IMR-90 (cell line): ENCODE results near the gene ACADS. TPM values are rescaled to one million over a fixed set of nuclear protein-coding genes. Genes with fewer than 3 reads are reported as not detected.

ENCODE experiments used
- ATAC-seq: fragments of 200-7000 bp; cut with Tn5 transposase; 2 replicates; pipeline ENCODE4 v1.9.1; 2020; ENCODE audit warnings: low read depth, mild to moderate bottlenecking, moderate library complexity
- BruUV-seq: library from RNA; stranded (reverse); fragments of 400-500 nt; replicated peaks from 2 replicates; lab custom pipeline; 2021; lab: Mats Ljungman, UMichigan
- CTCF ChIA-PET: fragments of 300-600 bp; formaldehyde crosslinking; extraction: SDS; loops from one replicate; lab custom pipeline; 2021; ENCODE audit warnings: antibody characterized with exemption; lab: Yijun Ruan, JAX
- POLR2A ChIA-PET: fragments of 300-600 bp; sonication (Branson Sonifier 250); formaldehyde crosslinking; loops from one replicate; lab custom pipeline; 2022; ENCODE audit warnings: antibody characterized with exemption; ENCODE audit not compliant: unreplicated experiment; lab: Charles Lee
- DNase-seq: peaks from one replicate; pipeline ENCODE4 v3.0.0; 2013
- H2AFZ ChIP-seq: replicated peaks from 2 replicates; pipeline ENCODE3; 2013; ENCODE audit warnings: low read length, mild to moderate bottlenecking; ENCODE audit not compliant: poor library complexity
- H2AK5ac ChIP-seq: 2 replicates; pipeline ENCODE4 v1.6.1; 2013; ENCODE audit warnings: low read depth, low read length, inconsistent platforms
- H2AK9ac ChIP-seq: replicated peaks from 2 replicates; pipeline ENCODE3; 2013; ENCODE audit warnings: mild to moderate bottlenecking, low read depth, low read length, moderate library complexity; ENCODE audit not compliant: poor library complexity
- H2BK120ac ChIP-seq: 2 replicates; pipeline ENCODE4 v1.6.1; 2013; ENCODE audit warnings: low read depth, low read length, inconsistent platforms
- H2BK15ac ChIP-seq: 3 replicates; pipeline ENCODE4 v1.6.1; 2013; ENCODE audit warnings: low read depth, low read length, inconsistent platforms
- H2BK20ac ChIP-seq: 2 replicates; pipeline ENCODE4 v1.6.1; 2013; ENCODE audit warnings: low read depth, mild to moderate bottlenecking, inconsistent platforms, low read length, moderate library complexity
- H2BK5ac ChIP-seq: 2 replicates; pipeline ENCODE4 v1.6.1; 2013; ENCODE audit warnings: mild to moderate bottlenecking, low read depth, low read length, inconsistent platforms; ENCODE audit not compliant: poor library complexity, severe bottlenecking
- H3K14ac ChIP-seq: replicated peaks from 2 replicates; pipeline ENCODE4 v1.6.1; 2013; ENCODE audit warnings: low read depth, low read length, inconsistent platforms
- H3K18ac ChIP-seq: 2 replicates; pipeline ENCODE4 v1.6.1; 2013; ENCODE audit warnings: low read depth, low read length, control low read depth
- H3K23ac ChIP-seq: 2 replicates; pipeline ENCODE4 v1.6.1; 2013; ENCODE audit warnings: low read depth, low read length, inconsistent platforms
- H3K27ac ChIP-seq: 2 replicates; pipeline ENCODE4 v1.5.1; 2013; ENCODE audit warnings: mild to moderate bottlenecking, control low read depth, low read length; ENCODE audit not compliant: insufficient read depth
- H3K27me3 ChIP-seq: 2 replicates; pipeline ENCODE4 v1.6.1; 2013; ENCODE audit warnings: low read length; ENCODE audit not compliant: control insufficient read depth, insufficient read depth
- H3K36me3 ChIP-seq: 2 replicates; pipeline ENCODE4 v1.6.1; 2013; ENCODE audit warnings: low read length, mixed read lengths; ENCODE audit not compliant: control insufficient read depth, insufficient read depth
- H3K4ac ChIP-seq: 2 replicates; pipeline ENCODE4 v1.6.1; 2013; ENCODE audit warnings: low read depth, low read length, inconsistent platforms
- H3K4me1 ChIP-seq: 2 replicates; pipeline ENCODE4 v1.6.1; 2013; ENCODE audit warnings: low read length, mixed read lengths; ENCODE audit not compliant: control insufficient read depth, insufficient read depth
- H3K4me2 ChIP-seq: 2 replicates; pipeline ENCODE4 v1.6.1; 2013; ENCODE audit warnings: low read depth, mild to moderate bottlenecking, control low read depth, low read length, moderate library complexity
- H3K4me3 ChIP-seq: 2 replicates; pipeline ENCODE4 v1.5.1; 2013; ENCODE audit warnings: low read depth, mild to moderate bottlenecking, control low read depth, low read length, moderate library complexity; ENCODE audit not compliant: insufficient read depth
- H3K56ac ChIP-seq: 2 replicates; pipeline ENCODE4 v1.6.1; 2013; ENCODE audit warnings: low read length, inconsistent platforms; ENCODE audit not compliant: insufficient read depth; ENCODE audit errors: extremely low read depth
- H3K79me1 ChIP-seq, 2 experiments: 2 replicates each; pipeline ENCODE4 v1.6.1; 2013; ENCODE audit warnings: low read length in 2 of 2, inconsistent platforms in 1 of 2, low read depth in 1 of 2
- H3K9ac ChIP-seq: 2 replicates; pipeline ENCODE4 v1.6.1; 2013; ENCODE audit warnings: low read depth, low read length, control low read depth
- H3K9me1 ChIP-seq: 2 replicates; pipeline ENCODE4 v1.6.1; 2013; ENCODE audit warnings: low read length, inconsistent platforms; ENCODE audit not compliant: insufficient read depth
- H3K9me3 ChIP-seq: 2 replicates; pipeline ENCODE4 v1.6.1; 2013; ENCODE audit warnings: low read length; ENCODE audit not compliant: control insufficient read depth, insufficient read depth
- H4K20me1 ChIP-seq: 2 replicates; pipeline ENCODE4 v1.6.1; 2013; ENCODE audit warnings: low read length, inconsistent platforms; ENCODE audit not compliant: insufficient read depth
- H4K5ac ChIP-seq: 2 replicates; pipeline ENCODE4 v1.6.1; 2013; ENCODE audit warnings: mild to moderate bottlenecking, low read depth, low read length, control low read depth
- H4K8ac ChIP-seq, 2 experiments: 2 replicates each; pipeline ENCODE4 v1.6.1; 2013; ENCODE audit warnings: low read depth in 2 of 2, low read length in 2 of 2, control low read depth in 1 of 2, inconsistent platforms in 1 of 2
- H4K91ac ChIP-seq: 2 replicates; pipeline ENCODE4 v1.6.1; 2013; ENCODE audit warnings: low read depth, low read length, inconsistent platforms; ENCODE audit not compliant: insufficient read depth
- BHLHE40 ChIP-seq: fragments of 150-350 bp; IDR thresholded peaks from 2 replicates; pipeline ENCODE4 v1.6.1; 2016; ENCODE audit warnings: mild to moderate bottlenecking, low read depth, low read length
- CEBPB ChIP-seq: IDR thresholded peaks from 2 replicates; pipeline ENCODE4 v1.6.1; 2012; ENCODE audit warnings: low read depth, low read length, improper control_type of control experiment
- CHD1 ChIP-seq: IDR thresholded peaks from 2 replicates; pipeline ENCODE4 v1.6.1; 2012; ENCODE audit warnings: low read depth, low read length, improper control_type of control experiment
- FOS ChIP-seq: fragments of 150-350 bp; IDR thresholded peaks from 2 replicates; pipeline ENCODE4 v1.6.1; 2016; ENCODE audit warnings: low read depth, low read length
- MAFK ChIP-seq: IDR thresholded peaks from 2 replicates; pipeline ENCODE4 v1.6.1; 2012; ENCODE audit warnings: low read depth, low read length, improper control_type of control experiment
- MAZ ChIP-seq: IDR thresholded peaks from 2 replicates; pipeline ENCODE4 v1.6.1; 2012; ENCODE audit warnings: low read depth, mild to moderate bottlenecking, low read length, improper control_type of control experiment, moderate library complexity, borderline replicate concordance
- MXI1 ChIP-seq: IDR thresholded peaks from 2 replicates; pipeline ENCODE4 v1.6.1; 2012; ENCODE audit warnings: low read depth, mild to moderate bottlenecking, low read length, moderate library complexity, borderline replicate concordance
- NFE2L2 ChIP-seq: fragments of 150-350 bp; IDR thresholded peaks from 2 replicates; pipeline ENCODE4 v1.6.1; 2016; ENCODE audit warnings: low read depth, mild to moderate bottlenecking, low read length
- POLR2A ChIP-seq: IDR thresholded peaks from 2 replicates; pipeline ENCODE4 v1.6.1; 2012; ENCODE audit warnings: mild to moderate bottlenecking, low read depth, low read length
- RAD21 ChIP-seq: IDR thresholded peaks from 2 replicates; pipeline ENCODE4 v1.6.1; 2012; ENCODE audit warnings: low read length, improper control_type of control experiment
- RCOR1 ChIP-seq: IDR thresholded peaks from 2 replicates; pipeline ENCODE4 v1.6.1; 2012; ENCODE audit warnings: mild to moderate bottlenecking, low read length, improper control_type of control experiment; ENCODE audit not compliant: insufficient replicate concordance
- RFX5 ChIP-seq: IDR thresholded peaks from 2 replicates; pipeline ENCODE4 v1.8.0; 2012; ENCODE audit warnings: low read depth, mild to moderate bottlenecking, low read length, moderate library complexity
- SMC3 ChIP-seq: fragments of 150-350 bp; IDR thresholded peaks from 2 replicates; pipeline ENCODE4 v1.6.1; 2016; ENCODE audit warnings: low read depth, mild to moderate bottlenecking, antibody characterized with exemption, low read length, moderate library complexity
- WGBS, 2 experiments: methylation state at CpG; one replicate each; pipeline versions ENCODE4 v1.1.5 to v1.1.7; 2013; ENCODE audit warnings: missing lambda C conversion rate in 2 of 2; ENCODE audit not compliant: insufficient read length in 1 of 2; ENCODE audit errors: extremely low coverage in 2 of 2; 5-methylcytosine and 5-hydroxymethylcytosine counted together
- dilution Hi-C: fragments of 300-500 bp; cut with HindIII; formaldehyde crosslinking; loops from one replicate; pipeline ENCODE4 v1.14.3; 2018; ENCODE audit warnings: low sequenced_read_pairs; ENCODE audit not compliant: unreplicated experiment
- in situ Hi-C: fragments of 300-500 bp; cut with MboI; formaldehyde crosslinking; loops from 3 replicates; pipeline ENCODE4 v1.14.3; 2019; ENCODE audit warnings: low sequenced_read_pairs, inconsistent platforms, mixed read lengths
- intact Hi-C: fragments of 100-400 bp; cut with micrococcal nuclease; formaldehyde crosslinking; loops from 2 replicates; pipeline ENCODE4 v1.10.0; 2022
- polyA plus RNA-seq, 3 experiments: library from polyadenylated mRNA; depleted of rRNA; stranded (reverse); fragments of >200 nt; gene quantifications; 2 replicates each; pipeline ENCODE4 v1.2.3, GENCODE V29; 2012; ENCODE audit warnings: low replicate concordance in 1 of 3
- total RNA-seq: library from RNA; depleted of rRNA; stranded (reverse); fragments of >200 nt; gene quantifications from 2 replicates; pipeline ENCODE4 v1.2.3, GENCODE V29; 2012
- TF ChIP-seq, protein P1 (sequence below): conservative IDR thresholded peaks from 2 replicates; pipeline ENCODE4 v1.5.1; 2012; ENCODE audit warnings: mild to moderate bottlenecking, low read depth, low read length, improper control_type of control experiment
- TF ChIP-seq, protein P2 (sequence below): fragments of 150-350 bp; IDR thresholded peaks from 2 replicates; pipeline ENCODE4 v1.6.1; 2017; ENCODE audit warnings: mild to moderate bottlenecking, antibody characterized with exemption, low read length, low read depth
- TF ChIP-seq, protein P3 (sequence below): fragments of 150-350 bp; IDR thresholded peaks from 2 replicates; pipeline ENCODE4 v1.6.1; 2016; ENCODE audit warnings: low read depth, mild to moderate bottlenecking, low read length, moderate library complexity, borderline replicate concordance

The ACADS gene
- total and polyA plus RNA-seq, 2 of the 4 experiments (the other 2 are of a cell fraction) = 2.9 to 5.5 TPM

DNA sequence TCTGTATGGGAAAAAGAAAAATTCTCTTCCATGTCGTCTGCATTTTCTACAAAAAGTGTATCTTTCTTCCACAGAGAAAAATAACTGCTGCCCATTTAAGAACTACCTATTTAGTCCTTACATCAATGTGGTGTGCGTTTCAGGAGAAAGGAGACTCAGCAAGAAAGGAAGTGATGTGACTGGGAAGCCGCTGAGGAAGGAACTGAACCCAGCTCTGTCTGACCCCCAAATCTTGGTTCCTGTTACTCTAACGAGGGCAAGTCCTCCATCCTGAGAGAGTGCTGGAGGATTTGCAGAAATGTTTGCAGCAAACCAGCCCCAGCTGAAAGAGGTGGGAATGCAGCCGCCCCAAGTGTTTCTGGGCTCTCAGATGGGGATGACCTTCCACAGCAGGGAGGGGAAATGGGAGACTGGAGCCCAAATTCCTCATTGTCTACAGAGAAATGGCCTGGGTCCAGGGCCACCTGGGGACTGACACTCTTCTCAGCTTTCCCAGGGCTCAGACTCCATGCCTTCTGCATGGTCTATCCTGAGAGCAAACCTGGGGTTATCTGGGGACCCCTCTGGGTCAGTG is 45.4 kb upstream of the ACADS start:
- Histone ChIP-seq H2BK20ac (no peak overlapping the region), H2BK120ac (no peak overlapping the region), H3K18ac (no peak overlapping the region), H3K9me1 (no peaks in the 10 kb centered on the region), H3K14ac (no peak overlapping the region), H2AFZ (no peak overlapping the region), H3K79me1 (no peaks in the 10 kb centered on the region), H4K8ac (no peak overlapping the region), H2BK5ac (no peak overlapping the region), H2AK5ac (no peak overlapping the region), H3K4ac (no peak overlapping the region), H2AK9ac (no peak overlapping the region), H3K23ac (no peak overlapping the region), H3K4me1 (no peaks in the 10 kb centered on the region), H3K36me3 (no peaks in the 10 kb centered on the region), H3K9me3 (no peaks in the 10 kb centered on the region), H3K9ac (no peak overlapping the region), H2BK15ac (no peak overlapping the region), H3K27me3 (peaks cover 4% of the 10 kb centered on the region), H4K91ac (no peak overlapping the region), H3K4me3 (no peak overlapping the region), H3K27ac (no peak overlapping the region), H3K4me2 (no peak overlapping the region), H3K56ac (no peak overlapping the region), H4K5ac (no peak overlapping the region), H4K20me1 (no peaks in the 10 kb centered on the region)
- ChIA-PET POLR2A (no interaction called here), CTCF (no interaction called here)
- no TSS peak for BruUV-seq
- WGBS, 2 experiments = 60% methylated on average over 1 of the region's 5 CpGs; no CpG with 5 or more reads in 1 of the 2 experiments
- dilution Hi-C loops = no loop called here
- TF ChIP-seq CEBPB = no peak
- TF ChIP-seq SMC3 = no peak
- TF ChIP-seq, protein P1, sequence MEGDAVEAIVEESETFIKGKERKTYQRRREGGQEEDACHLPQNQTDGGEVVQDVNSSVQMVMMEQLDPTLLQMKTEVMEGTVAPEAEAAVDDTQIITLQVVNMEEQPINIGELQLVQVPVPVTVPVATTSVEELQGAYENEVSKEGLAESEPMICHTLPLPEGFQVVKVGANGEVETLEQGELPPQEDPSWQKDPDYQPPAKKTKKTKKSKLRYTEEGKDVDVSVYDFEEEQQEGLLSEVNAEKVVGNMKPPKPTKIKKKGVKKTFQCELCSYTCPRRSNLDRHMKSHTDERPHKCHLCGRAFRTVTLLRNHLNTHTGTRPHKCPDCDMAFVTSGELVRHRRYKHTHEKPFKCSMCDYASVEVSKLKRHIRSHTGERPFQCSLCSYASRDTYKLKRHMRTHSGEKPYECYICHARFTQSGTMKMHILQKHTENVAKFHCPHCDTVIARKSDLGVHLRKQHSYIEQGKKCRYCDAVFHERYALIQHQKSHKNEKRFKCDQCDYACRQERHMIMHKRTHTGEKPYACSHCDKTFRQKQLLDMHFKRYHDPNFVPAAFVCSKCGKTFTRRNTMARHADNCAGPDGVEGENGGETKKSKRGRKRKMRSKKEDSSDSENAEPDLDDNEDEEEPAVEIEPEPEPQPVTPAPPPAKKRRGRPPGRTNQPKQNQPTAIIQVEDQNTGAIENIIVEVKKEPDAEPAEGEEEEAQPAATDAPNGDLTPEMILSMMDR = no peak
- TF ChIP-seq, protein P2, sequence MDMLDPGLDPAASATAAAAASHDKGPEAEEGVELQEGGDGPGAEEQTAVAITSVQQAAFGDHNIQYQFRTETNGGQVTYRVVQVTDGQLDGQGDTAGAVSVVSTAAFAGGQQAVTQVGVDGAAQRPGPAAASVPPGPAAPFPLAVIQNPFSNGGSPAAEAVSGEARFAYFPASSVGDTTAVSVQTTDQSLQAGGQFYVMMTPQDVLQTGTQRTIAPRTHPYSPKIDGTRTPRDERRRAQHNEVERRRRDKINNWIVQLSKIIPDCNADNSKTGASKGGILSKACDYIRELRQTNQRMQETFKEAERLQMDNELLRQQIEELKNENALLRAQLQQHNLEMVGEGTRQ = no peak
- no peak for TF ChIP-seq MXI1
- no peak for TF ChIP-seq FOS
- no peak for TF ChIP-seq NFE2L2
- TF ChIP-seq RCOR1 = no peak
- TF ChIP-seq, protein P3, sequence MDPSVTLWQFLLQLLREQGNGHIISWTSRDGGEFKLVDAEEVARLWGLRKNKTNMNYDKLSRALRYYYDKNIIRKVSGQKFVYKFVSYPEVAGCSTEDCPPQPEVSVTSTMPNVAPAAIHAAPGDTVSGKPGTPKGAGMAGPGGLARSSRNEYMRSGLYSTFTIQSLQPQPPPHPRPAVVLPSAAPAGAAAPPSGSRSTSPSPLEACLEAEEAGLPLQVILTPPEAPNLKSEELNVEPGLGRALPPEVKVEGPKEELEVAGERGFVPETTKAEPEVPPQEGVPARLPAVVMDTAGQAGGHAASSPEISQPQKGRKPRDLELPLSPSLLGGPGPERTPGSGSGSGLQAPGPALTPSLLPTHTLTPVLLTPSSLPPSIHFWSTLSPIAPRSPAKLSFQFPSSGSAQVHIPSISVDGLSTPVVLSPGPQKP = no peak
- no peak for TF ChIP-seq POLR2A
- no peak for TF ChIP-seq BHLHE40
- no peak for TF ChIP-seq MAZ
- TF ChIP-seq CHD1 = no peak
- no peak for TF ChIP-seq RFX5
- TF ChIP-seq MAFK = no peak
- TF ChIP-seq RAD21 = no peak
- DNase-seq (no peak), ATAC-seq (no peak)
- intact Hi-C loops = no loop called here
- in situ Hi-C loops = no loop called here
